Stimulated activated CD4-positive, alpha-beta T cell treated with anti-CD3 and anti-CD28 coated beads, Interleukin-12 subunit alpha, Interleukin-12 subunit beta, amount 100 ng/mL, for 24 hours (primary cell): ENCODE measurements around the gene PHF10.
"Not testable (repeated sequence)": the region's sequence is repeated elsewhere in the genome, so short reads cannot be mapped to it uniquely, and the experiment has no call there.

Experiments
- DNase-seq, 2 experiments: peaks; one replicate each; pipeline ENCODE4 v3.0.0-alpha.2; 2020; ENCODE audit warnings: low read depth in 2 of 2

Gene PHF10

GRCh38 chr6:169724494-169725124 lies at the start of gene PHF10:
Gene PHF10, minus strand, starts transcription at chr6:169724500. Its CDS starts 569 bp downstream, at chr6:169723931.
- peak; percentile 57 to 64 for DNase-seq

GRCh38 chr6:169766921-169767736 lies 42.8 kb upstream of the PHF10 start:
- DNase-seq, result no peak

GRCh38 chr6:169766232-169766631 lies 41.9 kb upstream of the PHF10 start:
- no peak for DNase-seq

- not testable (repeated sequence) for DNase-seq
Observed at GRCh38 chr6:169765789-169766188, 41.5 kb upstream of the PHF10 start.

- DNase-seq, result no peak
Observed at GRCh38 chr6:169763881-169764280, 39.6 kb upstream of the PHF10 start.

- DNase-seq, result no peak
Observed at GRCh38 chr6:169763308-169763707, 39.0 kb upstream of the PHF10 start.

- DNase-seq, result no peak
Observed at GRCh38 chr6:169755162-169755561, 30.9 kb upstream of the PHF10 start.

- DNase-seq, result no peak
Observed at GRCh38 chr6:169752074-169752623, 27.8 kb upstream of the PHF10 start.

GRCh38 chr6:169751242-169752073 lies 27.2 kb upstream of the PHF10 start, which contains the start of the genes DYNLT2 and ERMARD:
Gene DYNLT2, minus strand, starts transcription at chr6:169751572. Its CDS starts 114 bp downstream, at chr6:169751458.
Gene ERMARD, plus strand, starts transcription at chr6:169751622. Its CDS starts 36 bp downstream, at chr6:169751658.
- DNase-seq, result peak; percentile 88 to 93

GRCh38 chr6:169746556-169746955 lies 22.3 kb upstream of the PHF10 start:
- no peak for DNase-seq

- no peak for DNase-seq
Observed at GRCh38 chr6:169745405-169745804, 21.1 kb upstream of the PHF10 start.

GRCh38 chr6:169741344-169741743 lies 17.0 kb upstream of the PHF10 start:
- DNase-seq, result no peak

GRCh38 chr6:169738976-169739529 lies 14.8 kb upstream of the PHF10 start:
- DNase-seq, result no peak

- no peak for DNase-seq
Observed at GRCh38 chr6:169738204-169738975, 14.1 kb upstream of the PHF10 start.

- no peak for DNase-seq
Observed at GRCh38 chr6:169729961-169730360, 5.7 kb upstream of the PHF10 start.

- no peak for DNase-seq
Observed at GRCh38 chr6:169726963-169727362, 2.7 kb upstream of the PHF10 start.

- DNase-seq, result no peak
Observed at GRCh38 chr6:169726049-169726400, 1.7 kb upstream of the PHF10 start.

GRCh38 chr6:169725125-169726048 lies 1.1 kb upstream of the PHF10 start:
- DNase-seq, result peak in 1 of 2 experiments; percentile 2

- DNase-seq, result no peak
Observed at GRCh38 chr6:169723991-169724493, 258 bp downstream of the PHF10 start.
